Stimulated activated CD8-positive, alpha-beta memory T cell treated with anti-CD3 and anti-CD28 coated beads, Interleukin-4, amount 100 ng/mL, for 4 hours (primary cell): Measurements from ENCODE around the gene AFF3.

Source experiments
- DNase-seq, 2 donors: peaks; one replicate each; pipeline ENCODE4 v3.0.0-alpha.2; 2020; ENCODE audit warnings: low read depth in 2 of 2, low spot score in 1 of 2

Gene AFF3

GRCh38 chr2:100071335-100072043, 70.9 kb downstream of the AFF3 start:
- DNase-seq: no peak

- no peak for DNase-seq
These were observed 72.3 kb downstream of the AFF3 start for GRCh38 chr2:100070078-100070477.

GRCh38 chr2:100068395-100068794, 74.0 kb downstream of the AFF3 start:
- no peak for DNase-seq

- DNase-seq: no peak
These were observed 74.6 kb downstream of the AFF3 start for GRCh38 chr2:100067784-100068183.

- no peak for DNase-seq
These were observed 75.5 kb downstream of the AFF3 start for GRCh38 chr2:100066856-100067255.

- DNase-seq: no peak
These were observed 76.1 kb downstream of the AFF3 start for GRCh38 chr2:100066246-100066645.

- DNase-seq: no peak
These were observed 77.6 kb downstream of the AFF3 start for GRCh38 chr2:100064592-100065428.

- DNase-seq: no peak
These were observed 78.2 kb downstream of the AFF3 start for GRCh38 chr2:100064165-100064564.

GRCh38 chr2:100063459-100063953, 78.9 kb downstream of the AFF3 start:
- no peak for DNase-seq

GRCh38 chr2:100062336-100062735, 80.1 kb downstream of the AFF3 start:
- no peak for DNase-seq

GRCh38 chr2:100060875-100061274, 81.5 kb downstream of the AFF3 start:
- DNase-seq: no peak

GRCh38 chr2:100059638-100060037, 82.8 kb downstream of the AFF3 start:
- no peak for DNase-seq

GRCh38 chr2:100057901-100058261, 84.5 kb downstream of the AFF3 start:
- no peak for DNase-seq

- DNase-seq: no peak
These were observed 88.0 kb downstream of the AFF3 start for GRCh38 chr2:100054426-100054825.

- no peak for DNase-seq
These were observed 89.1 kb downstream of the AFF3 start for GRCh38 chr2:100053087-100053885.

GRCh38 chr2:100052650-100053049, 89.7 kb downstream of the AFF3 start:
- no peak for DNase-seq

GRCh38 chr2:100051253-100051652, 91.1 kb downstream of the AFF3 start:
- DNase-seq: no peak

GRCh38 chr2:100050685-100051084, 91.7 kb downstream of the AFF3 start:
- DNase-seq: no peak

GRCh38 chr2:100046961-100047947, 95.1 kb downstream of the AFF3 start:
- DNase-seq: no peak

GRCh38 chr2:100045000-100045399, 97.4 kb downstream of the AFF3 start:
- DNase-seq: no peak
